MM.1S (cell line): Measurements from ENCODE around the gene GCG.

Experiments used
- DNase-seq: peaks from one replicate; pipeline ENCODE4 v3.0.0-alpha.2; 2015
- H2AFZ ChIP-seq: fragments of 300-600 bp; sonication (generic); 2 replicates; pipeline ENCODE4 v1.6.0; 2016; ENCODE audit warnings: antibody characterized with exemption, low read length
- H3F3A ChIP-seq: fragments of 300-600 bp; sonication (generic); 2 replicates; pipeline ENCODE4 v1.6.1; 2016; ENCODE audit warnings: mild to moderate bottlenecking, antibody characterized with exemption, low read length, moderate library complexity, mixed read lengths; ENCODE audit not compliant: insufficient read depth
- H3K27ac ChIP-seq: fragments of 300-600 bp; sonication (generic); 2 replicates; pipeline ENCODE4 v1.5.1; 2016; ENCODE audit warnings: mild to moderate bottlenecking, low read length
- H3K27me3 ChIP-seq: fragments of 300-600 bp; sonication (generic); replicated peaks from 2 replicates; pipeline ENCODE4 v1.6.0; 2016; ENCODE audit warnings: low read length; ENCODE audit not compliant: insufficient read depth
- H3K36me3 ChIP-seq: fragments of 300-600 bp; sonication (generic); replicated peaks from 2 replicates; pipeline ENCODE4 v1.6.1; 2016; ENCODE audit warnings: mild to moderate bottlenecking, low read length, mixed read lengths; ENCODE audit not compliant: insufficient read depth
- H3K4me1 ChIP-seq: fragments of 300-600 bp; sonication (generic); 2 replicates; pipeline ENCODE4 v1.6.1; 2016; ENCODE audit warnings: low read length, mixed read lengths
- H3K4me2 ChIP-seq: fragments of 300-600 bp; sonication (generic); 2 replicates; pipeline ENCODE4 v1.6.0; 2016; ENCODE audit warnings: low read depth, low read length
- H3K4me3 ChIP-seq: fragments of 300-600 bp; sonication (generic); 2 replicates; pipeline ENCODE4 v1.5.1; 2016; ENCODE audit warnings: low read length, mixed read lengths
- H3K79me2 ChIP-seq: fragments of 300-600 bp; sonication (generic); 2 replicates; pipeline ENCODE4 v1.6.1; 2016; ENCODE audit warnings: mixed run types, low read length, mixed read lengths
- H3K9ac ChIP-seq: fragments of 300-600 bp; sonication (generic); 2 replicates; pipeline ENCODE4 v1.6.1; 2016; ENCODE audit warnings: low read length, mixed read lengths
- H3K9me2 ChIP-seq: fragments of 300-600 bp; sonication (generic); replicated peaks from 2 replicates; pipeline ENCODE4 v1.6.1; 2016; ENCODE audit warnings: mild to moderate bottlenecking, low read length, mixed read lengths; ENCODE audit not compliant: insufficient read depth
- H3K9me3 ChIP-seq: fragments of 300-600 bp; sonication (generic); replicated peaks from 2 replicates; pipeline ENCODE4 v1.6.1; 2016; ENCODE audit warnings: mild to moderate bottlenecking, low read length, mixed read lengths; ENCODE audit not compliant: insufficient read depth
- H4K20me1 ChIP-seq: fragments of 300-600 bp; sonication (generic); 2 replicates; pipeline ENCODE4 v1.6.1; 2016; ENCODE audit warnings: mild to moderate bottlenecking, low read length, moderate library complexity, mixed read lengths; ENCODE audit not compliant: insufficient read depth
- EZH2 ChIP-seq: fragments of 300-600 bp; sonication (generic); optimal IDR thresholded peaks from 2 replicates; pipeline ENCODE3; 2017; ENCODE audit warnings: low read depth, mild to moderate bottlenecking, antibody characterized with exemption, low read length, mixed read lengths
- EZH2phosphoT487 ChIP-seq: fragments of 300-600 bp; sonication (generic); IDR thresholded peaks from 2 replicates; pipeline ENCODE4 v1.6.1; 2018; ENCODE audit warnings: antibody characterized with exemption, low read length
- TF ChIP-seq, protein P1 (sequence below): fragments of 300-600 bp; sonication (generic); IDR thresholded peaks from 2 replicates; pipeline ENCODE4 v1.5.1; 2016; ENCODE audit warnings: antibody characterized with exemption, low read length, mixed read lengths

Gene GCG

DNA sequence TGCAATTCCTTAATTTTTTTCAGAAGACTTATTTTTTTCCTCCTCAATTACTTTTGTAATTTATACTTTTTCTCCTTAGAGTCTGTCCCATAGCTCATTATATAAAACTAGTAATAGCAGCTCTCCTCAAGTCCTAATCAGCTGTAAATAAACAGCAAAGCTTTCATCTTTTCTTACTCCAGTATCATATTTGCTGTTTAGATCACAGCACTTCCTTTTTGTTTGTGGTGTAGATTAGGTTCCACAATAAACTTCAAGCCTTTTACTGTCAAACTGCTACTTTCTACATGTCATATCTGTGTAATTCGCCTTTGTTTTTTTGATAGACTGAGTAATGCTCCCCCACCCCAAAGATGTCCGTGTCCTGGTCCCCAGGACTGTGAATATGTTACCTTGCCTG is 25.5 kb downstream of the GCG start:
- Histone ChIP-seq H3K9me2 (no peaks in the 10 kb centered on the region), H3K4me3 (no peak overlapping the region), H3K4me2 (no peak overlapping the region), H3K36me3 (no peaks in the 10 kb centered on the region), H4K20me1 (no peaks in the 10 kb centered on the region), H3K79me2 (no peaks in the 10 kb centered on the region), H3K9ac (no peak overlapping the region), H3K27ac (peak overlapping the region; percentile 5; the same call in 1 of the 2 replicates), H3K9me3 (no peaks in the 10 kb centered on the region), H3K27me3 (no peaks in the 10 kb centered on the region), H2AFZ (no peak overlapping the region), H3F3A (no peaks in the 10 kb centered on the region), H3K4me1 (peaks cover 12% of the 10 kb centered on the region)
- TF ChIP-seq, protein P1, sequence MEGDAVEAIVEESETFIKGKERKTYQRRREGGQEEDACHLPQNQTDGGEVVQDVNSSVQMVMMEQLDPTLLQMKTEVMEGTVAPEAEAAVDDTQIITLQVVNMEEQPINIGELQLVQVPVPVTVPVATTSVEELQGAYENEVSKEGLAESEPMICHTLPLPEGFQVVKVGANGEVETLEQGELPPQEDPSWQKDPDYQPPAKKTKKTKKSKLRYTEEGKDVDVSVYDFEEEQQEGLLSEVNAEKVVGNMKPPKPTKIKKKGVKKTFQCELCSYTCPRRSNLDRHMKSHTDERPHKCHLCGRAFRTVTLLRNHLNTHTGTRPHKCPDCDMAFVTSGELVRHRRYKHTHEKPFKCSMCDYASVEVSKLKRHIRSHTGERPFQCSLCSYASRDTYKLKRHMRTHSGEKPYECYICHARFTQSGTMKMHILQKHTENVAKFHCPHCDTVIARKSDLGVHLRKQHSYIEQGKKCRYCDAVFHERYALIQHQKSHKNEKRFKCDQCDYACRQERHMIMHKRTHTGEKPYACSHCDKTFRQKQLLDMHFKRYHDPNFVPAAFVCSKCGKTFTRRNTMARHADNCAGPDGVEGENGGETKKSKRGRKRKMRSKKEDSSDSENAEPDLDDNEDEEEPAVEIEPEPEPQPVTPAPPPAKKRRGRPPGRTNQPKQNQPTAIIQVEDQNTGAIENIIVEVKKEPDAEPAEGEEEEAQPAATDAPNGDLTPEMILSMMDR = no peak
- no peak for TF ChIP-seq EZH2phosphoT487
- TF ChIP-seq EZH2 = no peak
- DNase-seq = no peak

DNA sequence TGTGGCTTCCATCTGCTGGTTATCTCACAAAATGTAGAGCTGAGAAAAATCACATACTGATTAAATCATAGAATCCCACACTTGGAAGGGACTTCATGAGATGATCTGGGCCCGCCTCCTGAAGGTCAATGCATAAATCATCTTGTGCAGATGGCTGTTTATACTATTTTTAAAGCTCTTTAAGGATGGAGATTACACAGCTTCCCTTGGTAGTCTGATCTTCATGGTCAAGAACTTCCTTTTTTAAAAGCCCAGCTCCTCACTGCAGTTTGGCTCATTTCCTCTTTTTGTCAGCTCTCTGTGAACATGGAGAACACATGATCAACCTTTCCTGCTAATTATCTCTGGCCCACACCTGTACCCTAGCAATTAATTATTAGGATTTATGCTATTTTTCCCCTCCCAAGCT is 25.9 kb downstream of the GCG start:
- H3K4me1 ChIP-seq = peaks cover 12% of the 10 kb centered on the region
- H3K4me3 ChIP-seq = no peak overlapping the region
- no peak overlapping the region for H3K9ac ChIP-seq
- H3K27me3 ChIP-seq = no peaks in the 10 kb centered on the region
- no peaks in the 10 kb centered on the region for H3K79me2 ChIP-seq
- peak overlapping the region; percentile 5; the same call in 1 of the 2 replicates for H3K27ac ChIP-seq
- no peak for TF ChIP-seq EZH2phosphoT487
- no peak for TF ChIP-seq EZH2
- TF ChIP-seq, protein P1 = no peak
- no peaks in the 10 kb centered on the region for H3K9me2 ChIP-seq
- no peaks in the 10 kb centered on the region for H3F3A ChIP-seq
- no peak overlapping the region for H3K4me2 ChIP-seq
- H4K20me1 ChIP-seq = no peaks in the 10 kb centered on the region
- DNase-seq = peak; percentile 52
- H3K9me3 ChIP-seq = no peaks in the 10 kb centered on the region
- H3K36me3 ChIP-seq = no peaks in the 10 kb centered on the region
- H2AFZ ChIP-seq = no peak overlapping the region

DNA sequence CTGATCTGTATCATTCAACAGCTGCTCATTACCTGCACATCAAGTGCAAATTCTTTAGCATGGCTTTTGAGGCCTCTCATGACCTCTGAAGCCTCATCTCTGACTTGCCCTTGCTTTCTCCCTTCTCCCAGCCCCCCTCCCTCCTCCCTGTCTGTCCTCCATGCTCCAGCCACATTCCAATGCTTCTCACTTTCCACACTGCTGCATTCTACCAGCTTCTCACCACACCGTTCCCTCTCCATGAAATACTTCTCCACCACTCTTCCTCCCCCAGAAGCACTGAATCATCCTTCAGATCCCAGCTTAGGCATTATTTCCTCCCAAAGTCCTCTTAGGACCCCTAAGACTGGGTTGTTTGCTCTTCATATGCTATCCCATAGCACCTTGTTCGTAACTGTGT is 26.9 kb downstream of the GCG start:
- no peaks in the 10 kb centered on the region for H3K36me3 ChIP-seq
- no peaks in the 10 kb centered on the region for H3K9me2 ChIP-seq
- peaks cover 12% of the 10 kb centered on the region for H3K4me1 ChIP-seq
- H4K20me1 ChIP-seq = no peaks in the 10 kb centered on the region
- no peak overlapping the region for H3K27ac ChIP-seq
- no peak overlapping the region for H3K9ac ChIP-seq
- no peak for DNase-seq
- no peak for TF ChIP-seq EZH2
- no peak for TF ChIP-seq EZH2phosphoT487
- TF ChIP-seq, protein P1 = no peak
- no peaks in the 10 kb centered on the region for H3K27me3 ChIP-seq
- H3F3A ChIP-seq = no peaks in the 10 kb centered on the region
- no peaks in the 10 kb centered on the region for H3K9me3 ChIP-seq
- H3K79me2 ChIP-seq = no peaks in the 10 kb centered on the region
- H3K4me2 ChIP-seq = no peak overlapping the region
- H3K4me3 ChIP-seq = no peak overlapping the region
- no peak overlapping the region for H2AFZ ChIP-seq
